Nephron progenitor cell (in vitro differentiated cells): ENCODE data around the gene PGP.

Experiments
- DNase-seq: peaks from one replicate; pipeline ENCODE4 v3.0.0; 2021
- H3K27ac Mint-ChIP-seq: 2 replicates; pipeline ENCODE4 v1.8.0; 2021; ENCODE audit warnings: mild to moderate bottlenecking, moderate library complexity, mixed read lengths
- H3K27me3 Mint-ChIP-seq: 2 replicates; pipeline ENCODE4 v1.8.0; 2021; ENCODE audit warnings: mild to moderate bottlenecking, low read depth, mixed read lengths; ENCODE audit not compliant: poor library complexity
- H3K36me3 Mint-ChIP-seq: 2 replicates; pipeline ENCODE4 v1.8.0; 2021; ENCODE audit warnings: low read depth, mixed read lengths
- H3K4me1 Mint-ChIP-seq: 2 replicates; pipeline ENCODE4 v1.8.0; 2021; ENCODE audit warnings: mixed read lengths
- H3K4me3 Mint-ChIP-seq: 2 replicates; pipeline ENCODE4 v1.8.0; 2021; ENCODE audit warnings: mild to moderate bottlenecking, moderate library complexity, mixed read lengths
- H3K9me3 Mint-ChIP-seq: 2 replicates; pipeline ENCODE4 v1.8.0; 2021; ENCODE audit warnings: mild to moderate bottlenecking, moderate library complexity, mixed read lengths
- CTCF ChIP-seq: fragments of 200-600 bp; sonication (generic); IDR thresholded peaks from 2 replicates; pipeline ENCODE4 v1.5.0; 2021; ENCODE audit warnings: antibody characterized with exemption

Gene PGP

GRCh38 chr16:2199095-2199494, 15.5 kb downstream of the PGP start:
- no peak overlapping the region for H3K27ac Mint-ChIP-seq
- no peak for DNase-seq
- peaks cover 11% of the 10 kb centered on the region for H3K4me1 Mint-ChIP-seq
- H3K36me3 Mint-ChIP-seq: no peaks in the 10 kb centered on the region
- H3K4me3 Mint-ChIP-seq: no peak overlapping the region
- H3K9me3 Mint-ChIP-seq: peaks cover 18% of the 10 kb centered on the region
- TF ChIP-seq CTCF: no peak
- H3K27me3 Mint-ChIP-seq: peaks cover 70% of the 10 kb centered on the region

- Mint-ChIP-seq H3K9me3 (peaks cover 13% of the 10 kb centered on the region), H3K4me3 (peak overlapping the region; percentile 74), H3K27ac (no peak overlapping the region), H3K4me1 (peaks cover 11% of the 10 kb centered on the region), H3K36me3 (no peaks in the 10 kb centered on the region), H3K27me3 (peaks cover 72% of the 10 kb centered on the region)
- no peak for DNase-seq
- no peak for TF ChIP-seq CTCF
These were observed 16.4 kb downstream of the PGP start for GRCh38 chr16:2198283-2198682.

- no peak for TF ChIP-seq CTCF
- Mint-ChIP-seq H3K4me1 (peaks cover 11% of the 10 kb centered on the region), H3K4me3 (peak overlapping the region; percentile 74), H3K27me3 (peaks cover 74% of the 10 kb centered on the region), H3K27ac (no peak overlapping the region), H3K9me3 (peaks cover 11% of the 10 kb centered on the region), H3K36me3 (no peaks in the 10 kb centered on the region)
- DNase-seq: no peak
These were observed 16.9 kb downstream of the PGP start for GRCh38 chr16:2197765-2198164.

GRCh38 chr16:2196981-2197511, 17.6 kb downstream of the PGP start:
- no peak overlapping the region for H3K27ac Mint-ChIP-seq
- no peak for TF ChIP-seq CTCF
- H3K4me3 Mint-ChIP-seq: peak overlapping the region; percentile 74
- peaks cover 7% of the 10 kb centered on the region for H3K9me3 Mint-ChIP-seq
- H3K36me3 Mint-ChIP-seq: no peaks in the 10 kb centered on the region
- H3K4me1 Mint-ChIP-seq: peaks cover 15% of the 10 kb centered on the region
- no peak for DNase-seq
- peaks cover 73% of the 10 kb centered on the region for H3K27me3 Mint-ChIP-seq

- Mint-ChIP-seq H3K4me3 (peak within 1 kb of the TSS; percentile 74), H3K36me3 (no peaks in the 10 kb centered on the region), H3K4me1 (peaks cover 15% of the 10 kb centered on the region), H3K27me3 (peaks cover 66% of the 10 kb centered on the region), H3K27ac (no peak within 1 kb of the TSS), H3K9me3 (peaks cover 5% of the 10 kb centered on the region)
- peak; percentile 68 for DNase-seq
- no peak for TF ChIP-seq CTCF
These were observed 18.3 kb downstream of the PGP start, which contains the start of gene CASKIN1 for GRCh38 chr16:2196162-2196980. CASKIN1 (minus strand) TSS chr16:2196605; CDS start chr16:2196432, 173 bp downstream.
